Suprapubic skin (tissue), 4 donors: Measurements from ENCODE around the gene TM9SF4. TPM values are rescaled to one million over a fixed set of nuclear protein-coding genes. Genes with fewer than 3 reads are reported as not detected.
A peak's percentile ranks its signal among the peaks of the same experiment; 100 is the strongest.
"Not testable (repeated sequence)": the region's sequence is repeated elsewhere in the genome, so short reads cannot be mapped to it uniquely, and the experiment has no call there.

Experiments
- DNase-seq, 2 donors: peaks; one replicate each; pipeline ENCODE4 v3.0.0-alpha.2; 2019; ENCODE audit warnings: low spot score in 2 of 2
- H3K27ac ChIP-seq: fragments of 200-600 bp; sonication (generic); one replicate; pipeline ENCODE4 v1.5.1; 2019
- H3K27me3 ChIP-seq: fragments of 200-600 bp; sonication (generic); one replicate; pipeline ENCODE4 v1.5.1; 2019
- H3K36me3 ChIP-seq: fragments of 200-600 bp; sonication (generic); one replicate; pipeline ENCODE4 v1.5.1; 2019
- H3K4me1 ChIP-seq: fragments of 200-600 bp; sonication (generic); one replicate; pipeline ENCODE4 v1.5.1; 2019
- H3K4me3 ChIP-seq: fragments of 200-600 bp; sonication (generic); one replicate; pipeline ENCODE4 v1.5.1; 2019; ENCODE audit warnings: mild to moderate bottlenecking
- H3K9me3 ChIP-seq: fragments of 200-600 bp; sonication (generic); one replicate; pipeline ENCODE4 v1.5.1; 2019
- EP300 ChIP-seq: sonication (generic); formaldehyde crosslinking; IDR thresholded peaks from one replicate; pipeline ENCODE4 v1.6.1; 2017; ENCODE audit warnings: antibody characterized with exemption
- POLR2A ChIP-seq, 2 donors: fragments of 450-650 bp; IDR thresholded peaks; one replicate each; pipeline ENCODE4 v1.6.1; 2017; ENCODE audit warnings: antibody characterized with exemption in 2 of 2, mild to moderate bottlenecking in 2 of 2, moderate library complexity in 2 of 2
- POLR2AphosphoS5 ChIP-seq, 3 donors: sonication (generic); formaldehyde crosslinking; IDR thresholded peaks; one replicate each; pipeline ENCODE4 v1.6.1; 2017; ENCODE audit warnings: antibody characterized with exemption in 3 of 3
- WGBS: methylation state at CpG from one replicate; pipeline ENCODE4 v1.1.5; 2018; 5-methylcytosine and 5-hydroxymethylcytosine counted together
- total RNA-seq, 4 donors: library from RNA; depleted of rRNA; stranded (reverse); fragments of >200 nt; gene quantifications; one replicate each; pipeline ENCODE4 v1.1.0, GENCODE V29; 2016
- TF ChIP-seq, protein P1 (sequence below), 2 donors: fragments of 200-600 bp in 1 of 2; fragments of 450-650 bp in 1 of 2; sonication (generic) in 1 of 2; IDR thresholded peaks; one replicate each; pipeline ENCODE4 v1.5.1; 2016 to 2019; ENCODE audit warnings: antibody characterized with exemption in 2 of 2, mild to moderate bottlenecking in 1 of 2, moderate library complexity in 1 of 2

Gene TM9SF4
- total RNA-seq, 4 donors from 2014 or later, result 45.5 to 54.9 (median 51.6) TPM

DNA sequence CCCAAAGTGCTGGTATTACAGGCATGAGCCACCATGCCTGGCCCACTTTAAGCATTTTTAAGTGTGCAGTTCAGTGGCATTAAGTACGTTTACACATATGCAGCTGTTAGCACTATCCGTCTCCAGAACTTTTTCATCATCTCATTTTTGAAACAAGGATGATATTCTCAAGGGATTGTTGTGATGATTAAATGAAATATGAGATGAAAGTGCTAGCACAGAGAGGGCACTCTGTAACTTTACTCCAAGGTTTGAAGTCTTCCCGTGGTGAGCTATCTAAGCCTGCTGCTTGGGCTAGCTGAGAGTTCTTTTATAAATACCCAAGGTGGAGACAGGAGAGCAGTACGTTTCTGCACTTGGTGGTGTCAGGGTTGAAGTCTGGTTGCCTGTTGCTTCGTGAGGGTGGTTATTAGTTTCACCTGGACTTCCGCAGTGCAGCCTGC is 6.6 kb downstream of the TM9SF4 start:
- Histone ChIP-seq H3K4me3 (no peak overlapping the region), H3K4me1 (peaks cover 41% of the 10 kb centered on the region), H3K9me3 (no peaks in the 10 kb centered on the region), H3K27me3 (no peaks in the 10 kb centered on the region), H3K27ac (no peak overlapping the region), H3K36me3 (no peaks in the 10 kb centered on the region)
- TF ChIP-seq, protein P1, sequence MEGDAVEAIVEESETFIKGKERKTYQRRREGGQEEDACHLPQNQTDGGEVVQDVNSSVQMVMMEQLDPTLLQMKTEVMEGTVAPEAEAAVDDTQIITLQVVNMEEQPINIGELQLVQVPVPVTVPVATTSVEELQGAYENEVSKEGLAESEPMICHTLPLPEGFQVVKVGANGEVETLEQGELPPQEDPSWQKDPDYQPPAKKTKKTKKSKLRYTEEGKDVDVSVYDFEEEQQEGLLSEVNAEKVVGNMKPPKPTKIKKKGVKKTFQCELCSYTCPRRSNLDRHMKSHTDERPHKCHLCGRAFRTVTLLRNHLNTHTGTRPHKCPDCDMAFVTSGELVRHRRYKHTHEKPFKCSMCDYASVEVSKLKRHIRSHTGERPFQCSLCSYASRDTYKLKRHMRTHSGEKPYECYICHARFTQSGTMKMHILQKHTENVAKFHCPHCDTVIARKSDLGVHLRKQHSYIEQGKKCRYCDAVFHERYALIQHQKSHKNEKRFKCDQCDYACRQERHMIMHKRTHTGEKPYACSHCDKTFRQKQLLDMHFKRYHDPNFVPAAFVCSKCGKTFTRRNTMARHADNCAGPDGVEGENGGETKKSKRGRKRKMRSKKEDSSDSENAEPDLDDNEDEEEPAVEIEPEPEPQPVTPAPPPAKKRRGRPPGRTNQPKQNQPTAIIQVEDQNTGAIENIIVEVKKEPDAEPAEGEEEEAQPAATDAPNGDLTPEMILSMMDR (IDR thresholded peaks at IDR 0.05), result no peak
- TF ChIP-seq EP300 (no peak), POLR2AphosphoS5 (IDR thresholded peaks at IDR 0.05) (no peak), POLR2A (IDR thresholded peaks at IDR 0.05) (no peak)
- no peak for DNase-seq
- WGBS, result 74% methylated on average over 6 of the region's 6 CpGs

DNA sequence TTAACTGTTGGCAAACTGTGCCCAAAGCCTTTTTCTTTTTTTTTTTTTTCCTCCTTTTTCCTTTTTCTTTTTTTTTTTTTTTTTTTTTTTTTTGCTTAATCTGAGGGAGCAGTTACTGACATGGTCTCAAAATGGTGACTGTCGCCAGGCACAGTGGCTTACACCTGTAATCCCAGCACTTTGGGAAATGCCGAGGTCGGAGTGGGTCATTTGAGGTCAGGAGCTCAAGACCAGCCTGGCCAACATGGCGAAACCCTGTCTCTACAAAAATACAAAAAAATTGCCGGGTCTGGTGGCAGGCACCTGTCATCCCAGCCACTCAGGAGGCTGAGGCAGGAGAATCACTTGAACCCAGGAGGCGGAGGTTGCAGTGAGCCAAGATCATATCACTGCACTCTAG is 7.3 kb downstream of the TM9SF4 start:
- not testable (repeated sequence) for H3K4me3 ChIP-seq, H3K9me3 ChIP-seq, H3K27ac ChIP-seq, H3K27me3 ChIP-seq, H3K36me3 ChIP-seq
- DNase-seq, result peak in 1 of 2 donors; percentile 66
- 73% methylated on average over 6 of the region's 6 CpGs for WGBS
- H3K4me1 ChIP-seq, result peaks cover 36% of the 10 kb centered on the region

DNA sequence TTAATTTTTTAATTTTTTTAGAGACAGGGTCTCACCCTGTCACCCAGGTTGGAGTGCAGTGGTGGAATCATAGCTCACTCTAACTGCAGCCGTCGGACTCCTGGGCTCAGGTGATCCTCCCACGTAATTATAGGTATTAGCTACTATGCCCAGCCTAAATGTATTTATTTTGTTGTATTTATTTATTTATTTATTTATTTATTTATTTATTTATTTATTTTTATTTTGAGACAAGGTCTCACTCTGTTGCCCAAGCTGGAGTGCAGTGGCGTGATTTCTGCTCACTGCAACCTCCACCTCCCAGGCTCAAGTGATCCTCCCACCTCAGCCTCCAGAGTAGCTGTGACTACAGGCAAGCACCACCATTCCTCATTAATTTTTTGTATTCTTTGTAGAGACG is 8.9 kb downstream of the TM9SF4 start:
- H3K27ac ChIP-seq, H3K4me3 ChIP-seq, H3K9me3 ChIP-seq, H3K36me3 ChIP-seq, H3K27me3 ChIP-seq: not testable (repeated sequence)
- H3K4me1 ChIP-seq, result peaks cover 29% of the 10 kb centered on the region
- peak in 1 of 2 donors; percentile 20 for DNase-seq
- WGBS, result 94% methylated on average over 5 of the region's 5 CpGs

DNA sequence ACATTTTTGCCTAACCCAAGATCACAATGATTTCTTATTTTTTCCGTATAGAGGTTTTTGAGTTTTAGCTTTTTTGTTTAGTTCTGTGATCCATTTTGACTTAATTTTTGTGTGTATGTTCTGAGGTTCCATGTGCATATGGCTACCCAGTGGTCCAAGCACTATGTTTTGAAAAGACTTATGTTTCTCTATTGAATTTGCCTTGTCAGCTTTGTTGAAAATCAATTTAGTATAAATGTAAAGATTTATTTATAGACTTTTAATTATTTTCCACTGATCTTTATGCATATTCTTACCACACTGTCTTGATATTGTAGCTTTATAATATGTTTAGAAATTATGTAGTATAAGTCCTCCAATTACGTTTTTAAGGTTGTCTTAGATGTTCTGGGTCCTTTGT is 10.2 kb downstream of the TM9SF4 start:
- 95% methylated on average over 2 of the region's 2 CpGs for WGBS
- Histone ChIP-seq H3K36me3 (no peaks in the 10 kb centered on the region), H3K27ac (no peak overlapping the region), H3K9me3 (no peaks in the 10 kb centered on the region), H3K27me3 (no peaks in the 10 kb centered on the region), H3K4me1 (peaks cover 21% of the 10 kb centered on the region), H3K4me3 (no peak overlapping the region)
- TF ChIP-seq, protein P1 (IDR thresholded peaks at IDR 0.05), result no peak
- TF ChIP-seq POLR2A (IDR thresholded peaks at IDR 0.05), result no peak
- no peak for TF ChIP-seq POLR2AphosphoS5 (IDR thresholded peaks at IDR 0.05)
- no peak for TF ChIP-seq EP300
- no peak for DNase-seq

DNA sequence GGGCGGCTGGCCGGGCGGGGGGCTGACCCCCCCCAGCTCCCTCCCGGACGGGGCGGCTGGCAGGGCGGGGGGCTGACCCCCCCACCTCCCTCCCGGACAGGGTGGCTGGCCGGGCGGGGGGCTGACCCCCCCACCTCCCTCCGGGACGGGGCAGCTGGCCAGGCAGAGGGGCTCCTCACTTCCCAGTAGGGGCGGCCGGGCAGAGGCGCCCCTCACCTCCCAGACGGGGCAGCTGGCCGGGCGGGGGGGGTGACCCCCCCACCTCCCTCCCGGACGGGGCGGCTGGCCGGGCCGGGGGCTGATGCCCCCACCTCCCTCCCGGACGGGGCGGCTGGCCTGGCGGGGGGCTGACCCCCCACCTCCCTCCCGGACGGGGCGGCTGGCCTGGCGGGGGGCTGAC is 12.4 kb downstream of the TM9SF4 start:
- not testable (repeated sequence) for H3K4me1 ChIP-seq, H3K27ac ChIP-seq, H3K27me3 ChIP-seq, H3K9me3 ChIP-seq, H3K36me3 ChIP-seq, DNase-seq, H3K4me3 ChIP-seq
- WGBS, result no CpG with 5 or more reads among the region's 31 CpGs

DNA sequence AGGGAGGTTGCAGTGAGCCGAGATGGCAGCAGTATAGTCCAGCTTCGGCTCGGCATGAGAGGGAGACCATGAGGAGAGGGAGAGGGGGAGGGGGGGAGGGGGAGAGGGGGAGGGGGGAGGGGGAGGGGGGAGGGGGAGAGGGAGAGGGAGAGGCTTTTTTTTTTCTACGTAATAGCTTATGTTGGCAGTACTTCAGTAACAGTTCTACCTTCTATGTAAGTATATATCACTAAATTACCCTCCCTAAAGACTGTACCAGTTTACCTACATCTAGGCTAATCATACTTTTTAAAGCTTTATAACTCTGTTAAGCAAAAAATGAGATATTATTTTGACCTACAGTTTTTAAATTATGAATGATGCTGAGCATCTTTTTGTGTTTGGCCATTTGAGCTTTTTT is 13.6 kb downstream of the TM9SF4 start:
- 95% methylated on average over 4 of the region's 4 CpGs for WGBS
- TF ChIP-seq POLR2AphosphoS5 (IDR thresholded peaks at IDR 0.05) (no peak), POLR2A (IDR thresholded peaks at IDR 0.05) (no peak), EP300 (no peak)
- TF ChIP-seq, protein P1 (IDR thresholded peaks at IDR 0.05), result no peak
- Histone ChIP-seq H3K4me1 (no peaks in the 10 kb centered on the region), H3K4me3 (no peak overlapping the region), H3K27ac (no peak overlapping the region), H3K27me3 (no peaks in the 10 kb centered on the region), H3K36me3 (no peaks in the 10 kb centered on the region), H3K9me3 (no peaks in the 10 kb centered on the region)
- DNase-seq, result no peak

DNA sequence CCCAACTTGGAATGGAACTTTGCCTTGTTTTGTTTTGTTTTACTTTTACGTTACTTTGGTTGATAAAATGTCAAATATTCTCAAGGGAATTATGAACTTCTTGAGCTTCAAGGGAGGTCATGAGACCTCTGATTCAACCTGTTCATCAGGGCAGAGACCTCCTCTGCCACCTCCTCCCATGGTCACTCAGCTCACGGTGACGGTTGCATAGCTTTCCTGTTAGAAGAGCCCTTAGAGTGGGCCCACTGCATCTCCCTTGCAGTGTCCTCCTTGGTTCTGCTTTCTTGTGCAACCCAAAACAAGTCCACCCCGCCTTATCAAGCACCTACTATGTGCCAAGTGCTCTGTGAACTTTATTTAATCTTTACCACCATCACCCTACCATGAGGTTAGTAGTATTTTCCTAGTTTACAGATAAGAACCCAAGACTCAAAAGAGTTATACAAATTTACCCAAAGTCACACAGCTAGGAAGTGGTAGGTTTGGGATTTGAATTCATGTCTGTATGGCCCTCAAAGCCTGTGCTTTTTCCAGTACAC is 15.5 kb downstream of the TM9SF4 start:
- Histone ChIP-seq H3K4me1 (no peaks in the 10 kb centered on the region), H3K36me3 (no peaks in the 10 kb centered on the region), H3K4me3 (no peak overlapping the region), H3K27me3 (no peaks in the 10 kb centered on the region), H3K9me3 (no peaks in the 10 kb centered on the region), H3K27ac (no peak overlapping the region)
- peak in 1 of 2 donors; percentile 9 for DNase-seq
- TF ChIP-seq POLR2A (IDR thresholded peaks at IDR 0.05) (no peak), EP300 (no peak), POLR2AphosphoS5 (IDR thresholded peaks at IDR 0.05) (no peak)
- TF ChIP-seq, protein P1 (IDR thresholded peaks at IDR 0.05), result no peak
- WGBS, result 96% methylated on average over 4 of the region's 4 CpGs
